Activated CD8-positive, alpha-beta T cell treated with anti-CD3 and anti-CD28 coated beads for 36 hours (primary cell): ENCODE results near the gene MANF. TPM values are rescaled to one million over a fixed set of nuclear protein-coding genes. Genes with fewer than 3 reads are reported as not detected.
"Not testable (repeated sequence)": the region's sequence is repeated elsewhere in the genome, so short reads cannot be mapped to it uniquely, and the experiment has no call there.

Experiments
- ATAC-seq: fragments of 200-7000 bp; cut with Tn5 transposase; one replicate; pipeline ENCODE4 v1.10.0; 2021; ENCODE audit warnings: mild to moderate bottlenecking, moderate library complexity
- CTCF ChIA-PET: fragments of 350-600 bp; sonication (Branson Sonifier 250); formaldehyde crosslinking; loops from one replicate; lab custom pipeline; 2021; ENCODE audit warnings: antibody characterized with exemption; lab: Charles Lee
- POLR2A ChIA-PET: fragments of 350-600 bp; sonication (Branson Sonifier 250); formaldehyde crosslinking; loops from one replicate; lab custom pipeline; 2021; ENCODE audit warnings: antibody characterized with exemption; lab: Charles Lee
- DNase-seq: peaks from one replicate; pipeline ENCODE4 v3.0.0-alpha.2; 2020
- H3K27ac Mint-ChIP-seq: one replicate; pipeline ENCODE4 v1.8.0; 2021; ENCODE audit warnings: mild to moderate bottlenecking, mixed read lengths
- H3K27me3 Mint-ChIP-seq: one replicate; pipeline ENCODE4 v1.8.0; 2021; ENCODE audit warnings: mixed read lengths
- H3K36me3 Mint-ChIP-seq: one replicate; pipeline ENCODE4 v1.8.0; 2021; ENCODE audit warnings: low read depth, mixed read lengths
- H3K4me1 Mint-ChIP-seq: one replicate; pipeline ENCODE4 v1.8.0; 2021; ENCODE audit warnings: low read depth, mixed read lengths
- H3K4me3 Mint-ChIP-seq: one replicate; pipeline ENCODE4 v1.8.0; 2021; ENCODE audit warnings: mild to moderate bottlenecking, moderate library complexity, mixed read lengths
- H3K9me3 Mint-ChIP-seq: one replicate; pipeline ENCODE4 v1.8.0; 2021; ENCODE audit warnings: mixed read lengths
- intact Hi-C: fragments of 100-400 bp; cut with micrococcal nuclease; formaldehyde crosslinking; loops from one replicate; pipeline ENCODE4 v1.10.0; 2022
- total RNA-seq, 2 experiments: library from RNA; stranded (reverse); gene quantifications; one replicate each; pipeline ENCODE4 v1.2.3, GENCODE V29; 2021
- TF ChIP-seq, protein P1 (sequence below): fragments of 200-600 bp; IDR thresholded peaks from one replicate; pipeline ENCODE4 v1.8.0; 2022; ENCODE audit warnings: antibody characterized with exemption, mild to moderate bottlenecking

Gene MANF
- total RNA-seq, 2 experiments from 2014 or later = 107 to 109 TPM

DNA sequence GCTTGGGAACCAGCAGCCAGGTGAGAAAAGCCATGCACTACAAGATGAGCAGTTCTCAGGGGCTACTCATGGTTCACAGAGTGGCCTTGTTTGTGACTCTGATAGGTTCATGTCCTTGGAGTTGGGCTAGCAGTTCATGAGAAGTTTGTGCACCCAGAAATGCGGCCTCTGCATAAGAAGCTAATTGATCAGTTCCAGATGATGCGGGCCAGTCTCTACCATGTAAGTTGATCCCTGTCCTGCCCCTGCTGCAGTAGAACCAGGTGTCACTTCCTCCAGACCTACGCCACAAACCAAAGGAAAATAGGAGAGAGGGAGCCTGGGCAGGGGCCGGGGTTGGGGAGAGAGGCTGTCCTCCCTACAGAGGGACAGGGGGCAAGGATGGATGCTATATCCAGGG, 27.2 kb upstream of the MANF start:
- DNase-seq = no peak
- ChIA-PET POLR2A (no interaction called here), CTCF (no interaction called here)
- no peaks in the 10 kb centered on the region for H3K27me3 Mint-ChIP-seq
- intact Hi-C loops = no loop called here
- ATAC-seq = no peak
- no peaks in the 10 kb centered on the region for H3K36me3 Mint-ChIP-seq
- no peaks in the 10 kb centered on the region for H3K9me3 Mint-ChIP-seq
- TF ChIP-seq, protein P1, sequence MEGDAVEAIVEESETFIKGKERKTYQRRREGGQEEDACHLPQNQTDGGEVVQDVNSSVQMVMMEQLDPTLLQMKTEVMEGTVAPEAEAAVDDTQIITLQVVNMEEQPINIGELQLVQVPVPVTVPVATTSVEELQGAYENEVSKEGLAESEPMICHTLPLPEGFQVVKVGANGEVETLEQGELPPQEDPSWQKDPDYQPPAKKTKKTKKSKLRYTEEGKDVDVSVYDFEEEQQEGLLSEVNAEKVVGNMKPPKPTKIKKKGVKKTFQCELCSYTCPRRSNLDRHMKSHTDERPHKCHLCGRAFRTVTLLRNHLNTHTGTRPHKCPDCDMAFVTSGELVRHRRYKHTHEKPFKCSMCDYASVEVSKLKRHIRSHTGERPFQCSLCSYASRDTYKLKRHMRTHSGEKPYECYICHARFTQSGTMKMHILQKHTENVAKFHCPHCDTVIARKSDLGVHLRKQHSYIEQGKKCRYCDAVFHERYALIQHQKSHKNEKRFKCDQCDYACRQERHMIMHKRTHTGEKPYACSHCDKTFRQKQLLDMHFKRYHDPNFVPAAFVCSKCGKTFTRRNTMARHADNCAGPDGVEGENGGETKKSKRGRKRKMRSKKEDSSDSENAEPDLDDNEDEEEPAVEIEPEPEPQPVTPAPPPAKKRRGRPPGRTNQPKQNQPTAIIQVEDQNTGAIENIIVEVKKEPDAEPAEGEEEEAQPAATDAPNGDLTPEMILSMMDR = no peak
- no peak overlapping the region for H3K4me3 Mint-ChIP-seq
- H3K27ac Mint-ChIP-seq = no peak overlapping the region
- peaks cover 4% of the 10 kb centered on the region for H3K4me1 Mint-ChIP-seq

DNA sequence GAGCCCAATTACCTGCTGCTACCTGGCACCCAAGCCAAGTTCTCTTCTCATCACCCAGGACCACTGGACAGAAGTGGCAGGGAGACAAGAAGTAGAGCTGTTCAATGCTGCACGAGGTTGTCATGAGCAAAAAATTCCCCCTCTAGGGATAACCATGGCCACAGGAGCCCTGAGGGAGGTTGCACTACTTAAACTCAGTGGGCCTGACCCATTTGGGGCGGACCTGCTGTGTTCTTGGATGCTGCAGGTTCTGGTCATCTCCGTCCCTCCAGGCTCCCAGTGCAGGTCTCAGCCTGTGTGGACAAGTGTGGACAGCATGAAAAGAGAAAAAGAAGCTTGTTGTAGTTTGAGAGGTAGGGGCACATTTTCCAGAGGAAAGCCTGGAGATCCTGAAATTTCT, 26.1 kb upstream of the MANF start:
- Mint-ChIP-seq H3K27ac (no peak overlapping the region), H3K4me1 (no peaks in the 10 kb centered on the region), H3K36me3 (no peaks in the 10 kb centered on the region), H3K27me3 (no peaks in the 10 kb centered on the region), H3K4me3 (no peak overlapping the region), H3K9me3 (no peaks in the 10 kb centered on the region)
- intact Hi-C loops = no loop called here
- POLR2A ChIA-PET = no interaction called here
- TF ChIP-seq, protein P1 = no peak
- CTCF ChIA-PET = interaction anchor here (0.9 to 1.8 kb wide), 3 partner anchors 10 to 387 kb away, joined by 3 to 7 read pairs (median 4); no protein-coding TSS in a partner anchor
- no peak for ATAC-seq
- DNase-seq = no peak

DNA sequence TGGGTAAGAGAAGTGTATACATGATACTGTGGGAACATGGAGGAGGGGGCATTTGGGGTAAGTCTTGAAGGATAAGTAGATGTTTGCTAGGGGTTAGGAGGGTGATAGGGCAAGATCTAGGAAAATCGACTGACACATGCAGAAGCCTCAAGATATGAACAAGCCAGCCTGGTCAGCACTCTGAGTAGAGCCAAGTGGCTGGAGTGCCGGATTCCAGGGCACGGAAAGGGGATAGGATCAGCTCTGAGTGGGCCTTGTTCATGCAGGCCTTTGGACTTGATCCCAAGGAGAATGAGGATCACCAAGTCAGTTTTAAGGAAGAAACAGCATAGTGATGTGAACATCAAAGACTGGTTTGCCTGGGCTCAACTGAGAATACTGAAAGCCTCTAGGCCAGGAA, 24.3 kb upstream of the MANF start:
- TF ChIP-seq, protein P1 = no peak
- Mint-ChIP-seq H3K4me3 (no peak overlapping the region), H3K9me3 (no peaks in the 10 kb centered on the region), H3K27me3 (no peaks in the 10 kb centered on the region), H3K27ac (no peak overlapping the region), H3K36me3 (no peaks in the 10 kb centered on the region), H3K4me1 (no peaks in the 10 kb centered on the region)
- no peak for DNase-seq
- CTCF ChIA-PET = no interaction called here
- POLR2A ChIA-PET = interaction anchor here (0.8 kb wide), 1 partner anchor 330 kb away, joined by 3 read pairs; no protein-coding TSS in a partner anchor
- no peak for ATAC-seq
- intact Hi-C loops = no loop called here

DNA sequence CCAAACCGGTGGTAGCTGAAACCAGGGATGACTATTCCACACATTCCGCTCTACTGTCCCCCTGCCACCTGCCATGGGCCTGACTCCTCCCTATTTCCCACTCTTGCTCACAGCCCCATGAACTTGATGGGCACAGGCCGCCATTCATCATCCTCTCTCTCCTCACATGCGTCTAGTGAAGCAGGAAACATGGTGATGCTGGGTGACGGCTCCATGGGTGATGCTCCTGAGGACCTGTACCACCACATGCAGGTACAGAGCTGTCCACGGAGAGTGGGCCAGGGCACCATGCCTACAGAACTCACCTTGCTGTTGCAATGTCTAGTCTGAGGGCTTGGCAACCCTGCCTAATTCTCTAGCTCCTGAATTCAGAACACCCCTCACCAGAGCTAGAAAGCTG, 23.3 kb upstream of the MANF start:
- H3K27ac Mint-ChIP-seq = no peak overlapping the region
- no peak for ATAC-seq
- no peaks in the 10 kb centered on the region for H3K9me3 Mint-ChIP-seq
- H3K4me1 Mint-ChIP-seq = no peaks in the 10 kb centered on the region
- TF ChIP-seq, protein P1 = no peak
- no peak for DNase-seq
- CTCF ChIA-PET = no interaction called here
- peaks cover 1% of the 10 kb centered on the region for H3K36me3 Mint-ChIP-seq
- no peak overlapping the region for H3K4me3 Mint-ChIP-seq
- POLR2A ChIA-PET = no interaction called here
- H3K27me3 Mint-ChIP-seq = no peaks in the 10 kb centered on the region
- intact Hi-C loops = no loop called here

DNA sequence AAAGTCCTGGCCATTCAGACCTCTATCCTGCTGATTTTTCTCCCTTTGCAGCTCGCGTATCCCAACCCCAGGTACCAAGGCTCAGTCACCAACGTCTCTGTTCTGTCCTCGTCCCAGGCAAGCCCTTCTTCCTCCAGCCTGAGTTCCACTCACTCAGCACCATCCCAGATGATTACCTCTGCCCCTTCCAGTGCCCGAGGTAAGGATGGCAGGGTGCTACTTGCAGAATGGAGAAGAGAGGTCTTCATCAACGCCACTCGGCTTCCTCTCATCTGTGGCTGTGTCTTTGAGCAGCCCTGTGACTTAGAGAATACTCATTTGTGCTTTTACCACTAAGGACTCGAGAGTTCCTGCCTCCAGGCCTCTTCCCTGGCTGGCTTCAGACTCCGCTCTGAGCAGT, 22.6 kb upstream of the MANF start:
- H3K4me3 Mint-ChIP-seq = no peak overlapping the region
- no peak overlapping the region for H3K27ac Mint-ChIP-seq
- no peaks in the 10 kb centered on the region for H3K9me3 Mint-ChIP-seq
- intact Hi-C loops = no loop called here
- CTCF ChIA-PET = no interaction called here
- no peaks in the 10 kb centered on the region for H3K4me1 Mint-ChIP-seq
- ATAC-seq (no peak), DNase-seq (no peak)
- POLR2A ChIA-PET = no interaction called here
- peaks cover 3% of the 10 kb centered on the region for H3K36me3 Mint-ChIP-seq
- TF ChIP-seq, protein P1 = no peak
- no peaks in the 10 kb centered on the region for H3K27me3 Mint-ChIP-seq

DNA sequence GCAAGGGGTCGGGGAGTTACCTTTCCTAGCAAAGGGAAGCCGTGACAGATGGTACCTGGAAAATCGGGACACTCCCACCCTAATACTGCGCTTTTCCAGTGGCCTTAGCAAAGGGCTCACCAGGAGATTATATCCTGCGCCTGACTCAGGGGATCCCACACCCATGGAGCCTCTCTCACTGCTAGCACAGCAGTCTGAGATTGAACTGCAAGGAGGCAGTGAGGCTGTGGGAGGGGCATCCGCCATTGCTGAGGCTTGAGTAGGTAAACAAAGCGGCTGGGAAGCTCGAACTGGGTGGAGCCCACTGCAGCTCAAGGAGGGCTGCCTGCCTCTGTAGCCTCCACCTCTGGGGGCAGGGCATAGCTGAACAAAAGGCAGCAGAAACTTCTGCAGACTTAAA, 16.8 kb upstream of the MANF start:
- POLR2A ChIA-PET, H3K27ac Mint-ChIP-seq, DNase-seq, H3K4me3 Mint-ChIP-seq, intact Hi-C loops, ATAC-seq, H3K4me1 Mint-ChIP-seq, H3K36me3 Mint-ChIP-seq, H3K9me3 Mint-ChIP-seq, H3K27me3 Mint-ChIP-seq: not testable (repeated sequence)
- CTCF ChIA-PET = interaction anchor here (3.0 kb wide), 1 partner anchor 12 kb away, joined by 10 read pairs; no protein-coding TSS in a partner anchor
